Measurements from ENCODE around the gene CLDN18. TPM values are rescaled to one million over a fixed set of nuclear protein-coding genes. Genes with fewer than 3 reads are reported as not detected.

Gene CLDN18
- total and polyA plus RNA-seq, 10 of the 15 experiments (the other 5 are each of a cell fraction or from before 2014, with no cell fraction given): 0.05 to 0.28 (median 0.18) TPM; not detected in 1

- TF ChIP-seq NKRF (conservative IDR thresholded peaks at IDR 0.05) (no peak), ATF7 (IDR thresholded peaks at IDR 0.05; ENCODE audit: low read depth) (no peak), PKNOX1 (IDR thresholded peaks at IDR 0.05) (0 out of 2 replicates have a peak, but pooled peaks have one; percentile 51), JUNB (IDR thresholded peaks at IDR 0.05) (peak; percentile 81), PRDM15 (CRISPR knock-in tag; IDR thresholded peaks at IDR 0.05) (no peak), CEBPB (IDR thresholded peaks at IDR 0.05; ENCODE audit: borderline replicate concordance in 1 of 2, low read depth in 2 of 2, low read length in 2 of 2) (no peak), LARP7 (IDR thresholded peaks at IDR 0.05) (no peak), ZSCAN29 (IDR thresholded peaks at IDR 0.05) (no peak), EGR1 (IDR thresholded peaks at IDR 0.05; ENCODE audit: borderline replicate concordance in 1 of 2, low read depth in 2 of 2, low read length in 2 of 2) (no peak), RUNX3 (IDR thresholded peaks at IDR 0.05; ENCODE audit: low read length) (peak; percentile 69), DPF2 (IDR thresholded peaks at IDR 0.05) (0 out of 2 replicates have a peak, but pooled peaks have one; percentile 26), ZBTB11 (CRISPR knock-in tag; IDR thresholded peaks at IDR 0.05) (no peak), ZNF207 (IDR thresholded peaks at IDR 0.05; ENCODE audit: borderline replicate concordance) (no peak), ZNF217 (IDR thresholded peaks at IDR 0.05) (no peak), ZNF687 (IDR thresholded peaks at IDR 0.05) (no peak), RELA (IDR thresholded peaks at IDR 0.05; ENCODE audit: borderline replicate concordance, partially characterized antibody) (no peak)
Measured at GRCh38 chr3:138023754-138024153, 13.8 kb downstream of the CLDN18 start (continued).

All from GM12878 (cell line).